ENCODE data around the gene GSE1. TPM values are rescaled to one million over a fixed set of nuclear protein-coding genes. Genes with fewer than 3 reads are reported as not detected.

The GSE1 gene
- polyA plus RNA-seq, 1 donor, result 94.9 TPM

DNA sequence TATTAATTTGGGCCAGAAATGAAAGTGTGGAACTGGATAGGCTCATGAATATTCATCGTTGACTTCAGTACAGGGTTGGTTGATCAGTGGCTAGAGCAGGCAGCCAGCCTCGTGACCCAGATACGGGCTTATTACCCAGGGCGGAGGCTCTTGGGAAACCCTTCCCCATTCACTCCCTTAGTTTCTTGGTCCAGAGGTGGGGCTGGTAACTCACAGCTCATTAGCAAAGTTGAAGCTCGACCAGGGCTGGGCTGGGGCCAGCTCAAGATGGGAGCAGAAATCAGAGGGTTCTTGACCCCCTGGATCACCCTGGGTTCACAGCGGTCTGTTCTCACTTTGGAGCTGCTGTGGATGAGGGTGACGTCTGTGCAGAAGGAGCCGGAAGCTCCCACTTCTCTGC is 44.6 kb upstream of the GSE1 start:
- Histone ChIP-seq H3K4me1 (ENCODE audit: control insufficient read depth, insufficient read depth, low read length) (peaks cover 48% of the 10 kb centered on the region), H3K36me3 (ENCODE audit: control insufficient read depth, insufficient read depth, low read length) (no peaks in the 10 kb centered on the region), H3K27ac (ENCODE audit: low read length) (peak overlapping the region; percentile 73), H3K27me3 (ENCODE audit: control insufficient read depth, insufficient read depth, low read length) (no peaks in the 10 kb centered on the region), H3K9me3 (ENCODE audit: control insufficient read depth, low read depth, low read length) (peaks cover 17% of the 10 kb centered on the region), H3K4me3 (ENCODE audit: low read length) (no peak overlapping the region)
- no CpG with 5 or more reads among the region's 8 CpGs for WGBS (ENCODE audit: insufficient coverage, low lambda C conversion rate)
- peak; percentile 91 to 97 for DNase-seq

DNA sequence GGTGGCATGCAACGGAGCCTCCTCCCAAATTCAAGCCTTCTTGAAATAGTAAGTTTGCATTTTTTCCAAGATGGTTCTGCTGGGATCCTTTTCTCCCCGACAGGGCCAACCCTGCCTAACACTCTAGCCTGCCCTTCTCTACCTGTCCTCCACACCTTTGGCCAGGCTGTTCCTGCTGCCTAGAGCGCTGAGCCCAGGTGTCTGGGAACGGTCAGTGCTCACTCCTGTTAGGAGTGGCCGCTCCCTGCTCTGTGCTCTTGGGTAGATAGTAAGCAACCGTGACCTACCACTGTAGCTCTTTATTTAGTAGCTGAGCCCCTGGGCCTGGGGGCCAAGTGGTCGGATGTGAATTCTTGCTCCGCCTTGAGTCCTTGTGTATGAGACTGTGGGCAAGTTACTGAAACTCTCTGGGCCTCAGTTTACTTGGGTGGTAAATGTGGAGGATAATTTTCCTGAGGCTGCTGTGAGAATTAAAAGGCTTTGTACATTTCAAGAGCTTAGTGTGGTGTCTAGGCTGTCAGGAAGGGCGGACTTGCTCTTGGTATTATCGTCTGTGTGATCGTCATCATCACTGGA is 44.0 kb upstream of the GSE1 start:
- Histone ChIP-seq H3K27ac (ENCODE audit: low read length) (peak overlapping the region; percentile 59), H3K4me3 (ENCODE audit: low read length) (no peak overlapping the region), H3K4me1 (ENCODE audit: control insufficient read depth, insufficient read depth, low read length) (peaks cover 50% of the 10 kb centered on the region), H3K27me3 (ENCODE audit: control insufficient read depth, insufficient read depth, low read length) (no peaks in the 10 kb centered on the region), H3K9me3 (ENCODE audit: control insufficient read depth, low read depth, low read length) (peaks cover 15% of the 10 kb centered on the region), H3K36me3 (ENCODE audit: control insufficient read depth, insufficient read depth, low read length) (no peaks in the 10 kb centered on the region)
- no peak for DNase-seq
- WGBS (ENCODE audit: insufficient coverage, low lambda C conversion rate), result no CpG with 5 or more reads among the region's 11 CpGs

DNA sequence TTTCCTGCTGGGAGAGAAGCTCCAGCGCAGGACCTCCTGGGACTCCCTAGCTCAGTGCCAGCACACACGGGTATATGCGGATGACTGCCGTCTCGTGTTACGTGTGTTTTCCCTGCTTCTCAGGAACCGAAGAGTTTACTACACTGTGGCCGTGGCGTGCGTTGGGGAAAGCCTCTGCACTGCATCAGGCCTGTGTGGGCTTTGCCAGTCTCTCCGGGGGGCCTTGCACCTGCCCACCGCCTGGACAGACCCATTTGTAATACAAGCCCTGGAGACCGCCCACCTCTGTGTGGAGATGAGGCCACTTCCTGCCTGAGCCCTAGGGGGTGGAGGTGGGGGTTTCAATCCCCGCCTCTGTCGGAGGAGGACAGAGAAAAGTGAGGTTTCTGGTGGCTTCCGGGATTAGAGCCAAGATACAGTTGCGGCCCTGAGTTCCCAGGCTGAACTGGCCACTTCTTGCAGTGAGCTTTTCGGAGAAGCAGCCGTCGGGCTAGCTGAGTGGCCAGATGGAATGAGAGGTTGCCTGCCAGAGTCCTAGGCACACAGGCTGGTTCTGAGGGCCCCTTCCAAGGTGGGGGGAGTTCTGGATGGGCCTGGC is 43.4 kb upstream of the GSE1 start:
- Histone ChIP-seq H3K27me3 (ENCODE audit: control insufficient read depth, insufficient read depth, low read length) (no peaks in the 10 kb centered on the region), H3K27ac (ENCODE audit: low read length) (no peak overlapping the region), H3K4me3 (ENCODE audit: low read length) (no peak overlapping the region), H3K4me1 (ENCODE audit: control insufficient read depth, insufficient read depth, low read length) (peaks cover 56% of the 10 kb centered on the region), H3K36me3 (ENCODE audit: control insufficient read depth, insufficient read depth, low read length) (no peaks in the 10 kb centered on the region), H3K9me3 (ENCODE audit: control insufficient read depth, low read depth, low read length) (peaks cover 15% of the 10 kb centered on the region)
- DNase-seq, result no peak
- 80% methylated on average over 1 of the region's 20 CpGs for WGBS (ENCODE audit: insufficient coverage, low lambda C conversion rate)

DNA sequence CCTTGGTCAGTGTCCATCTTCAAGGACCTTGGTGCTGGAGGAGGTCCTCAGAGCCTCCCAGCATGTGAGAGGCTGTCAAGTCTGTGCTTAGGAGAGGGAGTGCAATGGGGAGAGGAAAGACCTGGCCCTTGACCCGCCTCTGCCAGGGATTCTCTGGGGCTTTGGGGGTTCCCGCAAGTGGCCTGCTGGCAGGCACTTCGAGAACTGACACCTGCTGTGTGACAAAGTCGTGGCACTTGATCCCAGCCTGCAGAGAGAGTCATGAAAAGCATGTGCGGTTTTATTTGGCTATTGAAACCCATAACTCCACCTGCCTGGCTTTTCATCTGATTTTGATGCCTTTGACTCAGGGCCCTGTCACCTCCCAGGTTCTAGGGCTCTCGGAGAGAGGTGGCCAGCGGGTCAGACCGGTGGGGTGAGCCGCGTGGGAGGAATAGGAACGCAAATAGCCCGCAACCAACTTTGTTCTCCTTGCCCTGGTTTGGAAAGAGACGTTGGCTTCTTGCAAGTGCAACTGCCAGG is 42.8 kb upstream of the GSE1 start:
- H3K27ac ChIP-seq (ENCODE audit: low read length), result no peak overlapping the region
- H3K9me3 ChIP-seq (ENCODE audit: control insufficient read depth, low read depth, low read length), result peaks cover 15% of the 10 kb centered on the region
- no peaks in the 10 kb centered on the region for H3K27me3 ChIP-seq (ENCODE audit: control insufficient read depth, insufficient read depth, low read length)
- DNase-seq, result no peak
- no peaks in the 10 kb centered on the region for H3K36me3 ChIP-seq (ENCODE audit: control insufficient read depth, insufficient read depth, low read length)
- H3K4me1 ChIP-seq (ENCODE audit: control insufficient read depth, insufficient read depth, low read length), result peaks cover 61% of the 10 kb centered on the region
- H3K4me3 ChIP-seq (ENCODE audit: low read length), result no peak overlapping the region
- no CpG with 5 or more reads among the region's 13 CpGs for WGBS (ENCODE audit: insufficient coverage, low lambda C conversion rate)

DNA sequence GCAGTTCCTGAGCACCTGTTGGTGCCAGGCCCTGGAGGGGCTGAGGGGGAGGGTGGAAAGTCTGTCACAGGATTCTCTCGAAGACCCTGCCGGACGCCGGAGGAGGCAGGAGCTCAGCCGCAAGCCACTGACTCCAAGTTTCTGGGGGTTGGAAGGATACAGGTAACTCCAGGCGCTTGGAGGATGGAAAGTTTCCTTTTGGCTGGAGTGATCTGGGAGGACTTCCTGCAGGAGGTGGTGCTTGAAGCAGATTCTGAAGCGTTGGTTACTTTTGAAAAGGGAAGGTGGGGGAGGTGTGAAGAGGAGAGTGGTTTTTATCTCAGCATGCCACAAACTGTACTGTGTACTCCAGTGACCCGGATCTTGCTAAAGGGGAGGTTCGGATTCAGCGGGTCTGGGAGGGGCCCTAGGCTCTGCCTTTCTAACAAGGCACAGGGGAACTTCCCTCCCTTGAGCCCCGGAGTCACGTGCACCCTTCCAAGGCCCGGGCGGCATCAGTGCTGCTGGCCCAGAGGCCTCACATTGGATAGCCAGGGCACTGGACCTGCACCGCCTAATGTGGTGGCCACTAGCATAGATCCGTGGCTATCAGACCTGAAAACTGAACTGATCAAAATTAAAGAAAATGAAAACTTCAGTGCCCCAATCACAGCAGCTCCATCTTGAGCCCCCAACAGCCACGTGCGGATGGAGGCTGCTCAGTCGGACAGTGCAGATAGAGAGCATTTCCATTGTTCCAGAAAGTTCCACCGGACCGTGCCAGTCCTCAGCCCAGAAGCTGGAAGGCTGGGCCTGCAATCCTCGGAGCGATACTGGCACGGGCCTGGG is 42.2 kb upstream of the GSE1 start:
- WGBS (ENCODE audit: insufficient coverage, low lambda C conversion rate), result no CpG with 5 or more reads among the region's 24 CpGs
- Histone ChIP-seq H3K4me3 (ENCODE audit: low read length) (no peak overlapping the region), H3K9me3 (ENCODE audit: control insufficient read depth, low read depth, low read length) (peaks cover 15% of the 10 kb centered on the region), H3K4me1 (ENCODE audit: control insufficient read depth, insufficient read depth, low read length) (peaks cover 63% of the 10 kb centered on the region), H3K36me3 (ENCODE audit: control insufficient read depth, insufficient read depth, low read length) (no peaks in the 10 kb centered on the region), H3K27ac (ENCODE audit: low read length) (no peak overlapping the region), H3K27me3 (ENCODE audit: control insufficient read depth, insufficient read depth, low read length) (no peaks in the 10 kb centered on the region)
- no peak for DNase-seq

DNA sequence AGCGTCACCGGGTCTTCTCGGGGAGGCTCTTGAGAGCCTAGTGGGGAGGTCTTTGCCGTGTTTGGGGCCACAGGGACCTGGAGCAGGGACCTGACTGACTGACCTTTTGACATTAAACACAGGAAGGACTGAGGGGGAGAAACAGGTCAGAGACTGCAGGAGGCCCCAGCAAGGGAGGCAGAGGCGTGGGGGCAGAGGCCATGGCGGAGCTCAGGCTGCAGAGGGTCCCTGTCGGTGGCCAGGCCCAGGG is 41.6 kb upstream of the GSE1 start:
- H3K4me3 ChIP-seq (ENCODE audit: low read length), result no peak overlapping the region
- WGBS (ENCODE audit: insufficient coverage, low lambda C conversion rate), result no CpG with 5 or more reads among the region's 7 CpGs
- peaks cover 63% of the 10 kb centered on the region for H3K4me1 ChIP-seq (ENCODE audit: control insufficient read depth, insufficient read depth, low read length)
- H3K27me3 ChIP-seq (ENCODE audit: control insufficient read depth, insufficient read depth, low read length), result no peaks in the 10 kb centered on the region
- no peak for DNase-seq
- peaks cover 15% of the 10 kb centered on the region for H3K9me3 ChIP-seq (ENCODE audit: control insufficient read depth, low read depth, low read length)
- no peak overlapping the region for H3K27ac ChIP-seq (ENCODE audit: low read length)
- no peaks in the 10 kb centered on the region for H3K36me3 ChIP-seq (ENCODE audit: control insufficient read depth, insufficient read depth, low read length)

DNA sequence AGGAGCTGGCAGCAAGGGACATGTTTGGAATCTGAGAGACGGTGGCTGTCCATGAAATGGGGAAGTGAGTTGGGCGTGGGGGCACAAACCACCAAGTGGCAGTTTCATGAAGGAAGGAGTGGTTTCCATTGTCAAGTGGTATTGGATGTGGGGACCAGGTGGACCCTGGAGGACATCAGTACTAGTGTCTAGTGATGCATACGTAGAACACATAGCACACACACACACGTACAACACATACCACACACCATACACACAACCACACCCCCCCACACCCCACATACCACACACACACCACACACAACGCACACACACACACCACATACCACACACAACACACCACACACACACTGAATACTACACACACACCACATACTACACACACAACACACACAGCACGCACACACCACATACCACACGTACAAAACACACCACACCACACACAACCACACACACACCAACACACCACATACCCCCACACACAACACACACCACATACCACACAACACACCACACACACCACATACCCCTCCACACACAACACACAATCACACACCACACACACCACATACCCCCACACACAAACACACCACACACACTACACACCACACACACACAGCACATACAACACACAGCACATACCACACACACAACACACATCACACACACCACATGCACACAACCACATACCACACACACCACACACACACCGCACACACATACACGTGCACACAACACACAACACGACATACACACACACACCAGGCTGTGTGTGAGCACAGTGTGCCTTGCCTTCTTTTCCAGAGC is 41.1 kb upstream of the GSE1 start:
- no CpG with 5 or more reads among the region's 10 CpGs for WGBS (ENCODE audit: insufficient coverage, low lambda C conversion rate)
- H3K4me3 ChIP-seq (ENCODE audit: low read length), result no peak overlapping the region
- H3K27ac ChIP-seq (ENCODE audit: low read length), result no peak overlapping the region
- no peaks in the 10 kb centered on the region for H3K36me3 ChIP-seq (ENCODE audit: control insufficient read depth, insufficient read depth, low read length)
- H3K9me3 ChIP-seq (ENCODE audit: control insufficient read depth, low read depth, low read length), result peaks cover 15% of the 10 kb centered on the region
- peaks cover 64% of the 10 kb centered on the region for H3K4me1 ChIP-seq (ENCODE audit: control insufficient read depth, insufficient read depth, low read length)
- no peaks in the 10 kb centered on the region for H3K27me3 ChIP-seq (ENCODE audit: control insufficient read depth, insufficient read depth, low read length)
- no peak for DNase-seq

DNA sequence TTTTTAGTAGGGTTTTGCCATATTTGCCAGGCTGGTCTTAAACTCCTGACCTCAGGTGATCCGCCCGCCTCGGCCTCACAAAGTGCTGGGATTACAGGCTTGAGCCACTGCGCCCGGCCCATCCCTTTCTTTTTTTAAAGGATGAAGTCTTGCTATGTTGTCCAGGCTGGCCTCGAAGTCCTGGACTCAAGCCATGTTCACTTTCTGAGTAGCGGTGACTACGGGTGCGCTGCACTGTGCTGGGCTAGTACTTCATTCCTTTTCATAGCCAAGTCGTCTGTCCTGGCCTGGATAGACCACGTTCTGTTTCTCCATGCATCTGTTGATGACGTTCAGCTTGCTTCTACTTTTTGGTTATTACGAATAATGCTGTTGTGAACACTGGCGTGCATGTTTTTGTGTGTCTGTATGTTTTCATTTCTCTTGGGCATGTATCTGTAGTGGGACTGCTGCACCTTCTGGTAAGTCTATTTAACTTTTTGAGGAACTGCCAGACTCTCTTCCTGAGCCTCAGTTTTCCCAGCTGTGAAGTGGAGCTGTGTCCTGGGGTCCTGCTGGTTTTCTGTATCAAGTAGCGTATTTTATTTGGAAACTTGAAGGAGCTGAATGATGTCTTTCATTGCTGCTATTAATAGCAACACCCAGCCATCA is 40.0 kb upstream of the GSE1 start:
- H3K36me3 ChIP-seq (ENCODE audit: control insufficient read depth, insufficient read depth, low read length), result no peaks in the 10 kb centered on the region
- peak overlapping the region; percentile 42 for H3K27ac ChIP-seq (ENCODE audit: low read length)
- DNase-seq, result no peak
- H3K4me1 ChIP-seq (ENCODE audit: control insufficient read depth, insufficient read depth, low read length), result peaks cover 63% of the 10 kb centered on the region
- H3K4me3 ChIP-seq (ENCODE audit: low read length), result no peak overlapping the region
- H3K27me3 ChIP-seq (ENCODE audit: control insufficient read depth, insufficient read depth, low read length), result no peaks in the 10 kb centered on the region
- peaks cover 10% of the 10 kb centered on the region for H3K9me3 ChIP-seq (ENCODE audit: control insufficient read depth, low read depth, low read length)
- WGBS (ENCODE audit: insufficient coverage, low lambda C conversion rate), result no CpG with 5 or more reads among the region's 15 CpGs

DNA sequence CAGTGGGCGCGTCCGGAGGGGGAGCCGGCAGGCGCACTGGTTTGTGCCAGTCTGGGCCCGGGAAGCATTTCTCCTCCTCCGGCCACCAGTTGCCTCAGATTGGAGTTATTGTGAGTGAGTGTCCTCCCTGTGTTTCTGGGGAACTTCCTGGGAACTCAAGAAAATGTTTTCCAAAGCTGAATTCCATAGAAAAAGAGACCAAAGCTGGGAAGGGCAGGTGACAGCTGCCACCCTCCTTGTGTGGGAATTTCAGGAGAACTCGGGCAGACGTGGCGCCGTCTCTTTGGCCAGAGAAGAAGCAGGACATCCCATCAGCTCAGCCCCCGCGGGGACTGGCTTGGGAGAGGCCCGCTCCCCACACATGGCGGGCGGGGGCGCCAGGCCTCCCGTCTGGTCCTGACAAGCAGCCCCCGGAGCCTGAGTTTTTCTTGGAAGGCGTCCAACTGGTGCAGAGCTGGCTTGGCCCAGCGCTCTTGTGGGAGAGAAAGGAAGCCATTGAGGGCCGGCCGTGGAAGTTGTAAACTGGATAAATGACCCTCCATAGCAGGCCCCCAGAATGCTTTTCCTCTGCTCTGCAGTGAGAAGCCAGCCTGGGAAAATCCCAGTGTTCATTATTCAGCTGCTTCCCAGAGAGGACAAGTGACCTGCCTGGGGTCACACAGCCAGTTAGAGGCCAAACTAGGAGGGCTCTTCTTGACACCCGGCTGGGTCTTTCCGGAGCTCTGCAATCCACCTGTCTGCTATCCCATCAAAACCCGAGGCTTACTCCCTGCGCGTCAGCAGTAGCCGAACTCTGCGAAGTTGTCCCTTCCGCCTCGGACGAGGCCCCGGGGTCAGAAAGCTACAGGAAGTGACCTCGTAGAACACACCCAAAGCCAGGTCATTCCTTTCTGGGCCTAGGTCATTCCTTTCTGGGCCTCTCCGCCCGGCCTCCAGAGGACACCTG is 39.2 kb upstream of the GSE1 start:
- Histone ChIP-seq H3K4me3 (ENCODE audit: low read length) (no peak overlapping the region), H3K4me1 (ENCODE audit: control insufficient read depth, insufficient read depth, low read length) (peaks cover 57% of the 10 kb centered on the region), H3K27ac (ENCODE audit: low read length) (peak overlapping the region; percentile 42), H3K27me3 (ENCODE audit: control insufficient read depth, insufficient read depth, low read length) (no peaks in the 10 kb centered on the region), H3K9me3 (ENCODE audit: control insufficient read depth, low read depth, low read length) (peaks cover 10% of the 10 kb centered on the region), H3K36me3 (ENCODE audit: control insufficient read depth, insufficient read depth, low read length) (no peaks in the 10 kb centered on the region)
- WGBS (ENCODE audit: insufficient coverage, low lambda C conversion rate), result no CpG with 5 or more reads among the region's 37 CpGs
- peak; percentile 61 to 67 for DNase-seq
